HG03103 (cell line): ENCODE measurements around the gene KCNIP4.

Source experiments
- ATAC-seq: cut with Tn5 transposase; IDR thresholded peaks from one replicate; pipeline ENCODE4 v1.9.1; 2021; ENCODE audit warnings: low read depth; ENCODE audit not compliant: unreplicated experiment

Gene KCNIP4

DNA sequence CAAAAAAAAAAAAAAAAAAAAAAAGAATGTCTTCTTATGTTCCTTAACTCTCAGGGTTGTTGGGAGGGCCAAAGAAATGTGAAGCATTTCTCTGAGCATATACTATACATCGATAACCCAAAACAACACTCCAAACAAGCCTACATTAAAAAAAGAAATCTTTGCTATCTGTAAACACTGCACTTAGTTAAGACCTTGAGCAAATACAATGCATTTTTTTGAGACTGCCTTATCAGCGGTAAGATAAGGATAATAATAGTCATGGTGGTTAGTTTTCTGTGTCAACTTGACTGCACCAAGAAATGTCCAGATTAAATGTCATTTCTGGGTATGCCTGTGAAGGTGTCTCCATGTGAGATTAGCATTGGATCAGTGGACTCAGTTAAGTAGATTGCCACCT, 706.4 kb downstream of the KCNIP4 start:
- no peak for ATAC-seq

DNA sequence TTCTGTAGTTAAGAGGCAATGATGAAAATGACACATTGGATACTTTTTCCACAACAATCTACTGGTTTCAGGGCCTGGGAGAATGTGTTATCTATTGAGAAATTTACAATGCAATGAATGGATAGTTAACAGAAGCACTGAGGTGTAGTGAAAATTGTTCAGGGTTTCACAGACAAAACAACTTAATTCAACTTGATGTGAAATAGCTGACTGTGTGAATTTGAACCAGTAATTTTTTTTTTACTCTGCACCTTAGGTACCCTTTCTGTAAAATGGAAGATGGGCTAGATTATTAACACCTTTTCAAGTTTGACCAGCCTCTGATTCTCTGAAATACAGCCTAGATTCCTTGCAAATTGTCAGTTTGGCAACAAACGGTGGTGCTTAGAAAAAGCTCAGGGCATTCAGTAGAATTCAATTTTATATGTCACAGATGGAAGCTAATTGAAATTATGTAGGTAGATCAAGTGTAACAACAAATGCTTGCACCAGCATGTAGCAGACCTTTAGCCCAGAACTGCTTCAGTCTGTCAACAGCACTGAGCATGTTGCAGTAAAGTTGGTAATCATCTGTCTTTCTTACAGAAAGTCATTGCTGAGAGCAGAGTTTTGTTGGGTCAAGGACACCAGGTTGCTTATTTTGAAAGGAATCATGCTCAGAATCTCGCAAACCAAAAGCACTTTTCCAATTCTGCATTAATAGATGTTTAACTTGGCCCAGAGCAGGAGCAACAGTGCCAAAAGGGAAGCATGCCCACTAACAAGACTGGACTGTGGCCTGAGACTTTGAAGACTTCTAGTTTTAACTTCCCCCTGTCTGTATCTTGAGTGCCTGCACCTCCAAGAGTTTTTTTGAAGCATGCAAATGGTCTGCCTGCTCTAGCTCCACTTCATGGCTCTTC, 721.7 kb downstream of the KCNIP4 start:
- no peak for ATAC-seq

DNA sequence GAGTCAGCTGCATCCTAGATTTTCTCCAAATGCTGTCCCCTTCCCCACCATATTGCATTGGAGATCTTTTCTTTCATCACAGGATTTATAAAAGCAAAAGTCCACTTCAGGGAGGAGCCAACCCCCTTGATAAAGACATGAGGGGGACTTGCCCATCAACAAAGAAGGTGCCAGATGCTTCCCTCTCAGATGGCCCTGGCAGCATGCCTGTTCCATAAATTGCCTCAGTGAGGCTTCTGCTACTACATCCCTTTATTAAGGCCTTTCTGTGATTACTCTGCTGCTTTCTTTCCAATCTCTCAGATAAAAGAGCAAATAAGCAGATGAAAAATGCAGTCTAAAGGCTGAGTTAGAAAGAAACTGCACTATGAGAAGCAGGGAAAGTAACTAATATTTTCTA, 736.7 kb downstream of the KCNIP4 start:
- no peak for ATAC-seq

DNA sequence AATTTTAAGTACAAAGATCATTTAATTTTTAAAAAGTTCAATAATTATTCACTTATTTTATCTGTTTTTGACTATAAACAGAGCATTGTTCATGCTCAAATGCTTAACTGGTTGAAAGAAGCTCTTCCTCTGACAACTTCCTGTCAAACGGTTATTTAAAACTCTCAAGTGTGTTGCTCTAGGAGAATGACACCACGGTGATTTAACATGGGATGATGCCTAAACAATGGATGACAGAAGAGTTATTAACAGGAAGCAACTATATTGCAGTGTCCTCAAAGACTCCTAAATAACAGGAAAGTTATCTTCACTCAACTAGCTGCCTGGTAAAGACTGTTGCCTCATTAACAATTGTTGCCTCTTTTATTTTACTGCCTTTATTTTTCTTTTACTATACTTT, 738.7 kb downstream of the KCNIP4 start:
- ATAC-seq = no peak

DNA sequence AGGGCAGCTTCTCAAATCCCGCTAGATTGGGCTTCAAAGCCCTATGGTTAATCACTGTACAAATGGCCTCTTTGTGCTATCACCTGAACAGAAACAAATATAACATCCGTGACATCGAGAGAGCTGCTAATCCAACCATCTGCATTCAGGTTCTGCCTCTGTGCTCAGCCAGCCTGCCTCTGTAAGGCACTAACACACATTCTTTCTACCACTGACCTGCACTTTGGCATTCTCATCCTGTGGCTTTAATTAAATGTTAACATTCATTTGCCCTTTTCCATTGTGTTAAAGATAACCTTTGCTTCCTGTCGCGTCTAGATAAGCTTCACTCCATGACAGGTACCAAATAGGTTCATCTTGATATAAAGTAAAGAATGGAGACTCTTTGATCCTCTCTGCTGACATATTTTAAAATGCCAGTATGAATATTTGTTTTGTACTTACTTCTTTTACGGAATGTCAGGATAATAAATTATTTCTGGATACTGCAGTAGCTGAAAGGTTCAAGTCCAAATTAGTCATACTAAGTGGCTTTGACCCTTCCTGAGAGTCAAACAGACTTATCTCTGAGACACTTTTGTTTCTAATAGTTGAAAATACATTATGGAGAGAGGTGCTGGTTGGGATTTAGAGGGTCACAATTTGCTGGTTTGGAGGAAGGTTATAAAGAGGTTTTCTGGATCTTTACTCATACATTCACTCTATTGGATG, 742.6 kb downstream of the KCNIP4 start:
- no peak for ATAC-seq

DNA sequence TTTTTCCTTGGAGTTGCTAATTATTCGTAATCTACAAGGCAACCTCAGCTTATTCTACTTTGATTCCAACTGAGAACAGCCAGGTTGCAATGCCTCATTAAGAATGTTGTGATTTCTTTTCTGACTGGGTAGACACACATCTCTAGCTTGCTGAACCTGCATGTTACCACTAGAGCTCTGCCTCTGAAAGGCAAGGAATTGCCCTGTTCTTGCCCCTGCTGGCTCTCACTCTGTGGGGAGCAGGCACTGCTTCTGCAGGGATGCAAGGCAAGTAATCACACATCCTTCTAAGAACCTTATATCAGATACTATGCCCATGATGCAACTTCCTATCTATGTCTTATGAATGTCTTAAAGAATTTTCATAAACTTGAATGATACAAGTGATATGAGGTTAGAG, 745.2 kb downstream of the KCNIP4 start:
- ATAC-seq = no peak

DNA sequence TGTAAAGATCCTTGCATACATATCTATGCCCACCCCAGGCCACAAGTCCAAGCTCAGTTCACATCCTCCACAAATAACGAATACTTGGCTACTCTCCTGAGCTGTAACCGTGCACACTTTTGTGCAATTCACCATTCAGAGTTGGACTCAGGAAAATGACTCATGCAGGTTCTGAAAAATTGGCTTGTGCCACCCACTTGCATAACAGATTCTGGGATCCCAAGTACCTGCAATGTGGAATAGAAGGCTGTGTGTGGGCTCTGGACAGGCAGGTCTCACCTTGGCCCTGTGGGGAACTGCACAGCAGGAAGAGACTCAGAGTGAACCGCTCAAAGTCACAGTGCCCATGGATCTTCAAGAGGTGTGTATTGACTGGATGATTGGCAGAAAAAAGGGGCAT, 745.6 kb downstream of the KCNIP4 start:
- ATAC-seq = no peak

DNA sequence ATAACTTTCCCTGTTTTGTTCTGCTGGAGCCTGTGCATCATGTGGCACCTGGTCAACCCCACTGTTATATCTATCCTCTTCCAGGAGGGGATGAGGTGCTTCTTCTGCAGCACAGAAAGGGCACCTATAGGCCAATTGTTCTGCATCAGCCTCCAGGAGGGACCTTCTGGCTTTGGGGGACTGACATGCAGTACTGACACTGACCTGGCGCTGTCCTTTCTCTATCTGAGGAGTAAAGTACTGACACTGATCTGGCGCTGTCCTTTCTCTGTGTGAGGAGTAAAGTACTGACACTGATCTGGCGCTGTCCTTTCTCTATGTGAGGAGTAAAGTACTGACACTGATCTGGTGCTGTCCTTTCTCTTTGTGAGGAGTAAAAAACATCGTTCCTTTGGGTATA, 749.9 kb downstream of the KCNIP4 start:
- ATAC-seq = no peak

DNA sequence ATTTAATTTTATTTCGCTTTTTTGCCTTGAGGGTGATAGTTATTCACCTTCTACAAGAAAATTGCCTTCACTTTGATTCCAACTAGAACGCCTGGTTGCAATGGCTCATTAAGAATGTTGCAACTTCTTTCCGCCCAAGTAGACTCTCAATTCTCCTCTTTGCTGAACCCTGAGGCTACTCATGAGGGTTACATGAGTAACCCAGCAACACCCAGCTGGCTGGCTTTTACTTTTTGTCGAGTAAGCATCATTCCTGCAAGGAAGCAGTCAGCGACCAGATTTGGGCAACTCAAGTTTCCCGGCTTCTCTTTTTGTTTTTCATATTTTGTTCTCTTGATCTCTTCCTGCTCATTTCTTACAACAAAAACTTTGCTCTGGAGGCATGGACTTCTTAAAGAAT, 752.9 kb downstream of the KCNIP4 start:
- no peak for ATAC-seq

DNA sequence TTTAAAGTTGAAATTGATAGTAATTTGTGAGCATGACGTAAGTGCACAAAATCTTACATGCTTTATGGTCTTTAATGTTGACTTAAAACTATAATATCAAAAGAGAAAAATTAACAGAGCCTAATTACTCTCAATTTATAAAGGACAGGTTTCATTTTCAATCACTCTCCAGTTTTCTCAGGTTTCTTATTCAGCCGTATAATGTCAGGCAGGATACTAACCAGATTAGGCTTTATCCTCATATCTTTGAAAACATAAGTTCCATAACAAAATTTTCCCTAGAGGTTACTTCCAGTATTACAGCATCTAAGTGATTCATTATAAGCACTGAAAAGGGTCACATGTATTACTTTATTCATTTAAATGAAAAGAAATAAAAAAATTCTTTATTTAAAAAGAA, 756.2 kb downstream of the KCNIP4 start:
- ATAC-seq = no peak

DNA sequence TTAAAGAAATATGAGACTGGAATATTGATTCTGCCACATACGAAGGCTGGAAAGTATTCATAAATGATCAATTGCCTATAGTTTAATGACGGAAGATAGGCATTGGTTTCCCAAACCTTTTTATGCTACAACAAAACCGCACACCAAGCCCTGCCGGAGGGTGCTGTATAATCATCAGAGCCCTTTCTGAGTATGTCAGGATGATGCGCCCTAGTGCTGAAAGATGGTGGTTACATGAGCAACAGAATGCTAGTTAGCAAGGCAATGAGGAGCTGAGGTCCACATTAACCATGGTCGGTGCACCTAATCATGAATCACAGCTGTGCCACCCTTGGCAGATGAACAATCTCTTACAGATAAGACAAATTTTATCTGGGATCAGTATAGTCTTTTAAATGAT, 757.3 kb downstream of the KCNIP4 start:
- ATAC-seq = no peak

DNA sequence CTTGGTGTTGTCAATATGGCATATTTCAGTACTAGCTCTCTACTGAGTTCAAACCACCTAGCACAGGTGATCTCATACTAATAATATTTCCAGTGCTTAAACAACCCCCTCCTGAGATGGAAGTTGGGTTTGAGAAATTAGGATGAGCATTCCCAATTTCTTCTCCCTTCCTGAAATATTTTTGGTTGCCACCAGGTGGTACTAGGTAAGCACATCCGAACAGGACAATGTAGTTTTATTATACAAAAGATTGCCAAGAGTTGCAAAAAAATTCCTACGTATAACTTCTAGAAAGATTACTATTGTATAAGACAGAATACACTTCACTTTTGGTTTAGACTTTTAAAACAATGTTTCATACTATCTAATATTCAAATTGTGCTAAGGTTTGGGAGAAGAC, 763.8 kb downstream of the KCNIP4 start:
- no peak for ATAC-seq

DNA sequence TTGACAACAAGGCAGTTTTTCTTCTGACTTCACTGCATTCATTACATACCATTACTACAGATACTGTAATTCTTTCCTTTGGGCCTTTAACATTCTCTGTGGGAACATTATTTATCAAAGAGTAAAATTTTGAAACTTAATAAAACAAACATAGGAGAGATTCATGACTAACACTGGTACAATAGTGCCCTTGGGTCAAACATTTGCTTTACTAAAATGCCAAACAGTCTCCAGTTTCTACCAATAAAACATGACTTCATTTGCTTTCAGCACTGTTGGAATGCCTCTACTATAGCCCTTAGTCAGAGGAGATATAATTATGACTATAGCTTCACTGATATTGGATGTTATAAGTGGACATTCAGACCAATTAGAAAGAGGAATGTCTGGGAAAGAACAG, 766.9 kb downstream of the KCNIP4 start:
- no peak for ATAC-seq

DNA sequence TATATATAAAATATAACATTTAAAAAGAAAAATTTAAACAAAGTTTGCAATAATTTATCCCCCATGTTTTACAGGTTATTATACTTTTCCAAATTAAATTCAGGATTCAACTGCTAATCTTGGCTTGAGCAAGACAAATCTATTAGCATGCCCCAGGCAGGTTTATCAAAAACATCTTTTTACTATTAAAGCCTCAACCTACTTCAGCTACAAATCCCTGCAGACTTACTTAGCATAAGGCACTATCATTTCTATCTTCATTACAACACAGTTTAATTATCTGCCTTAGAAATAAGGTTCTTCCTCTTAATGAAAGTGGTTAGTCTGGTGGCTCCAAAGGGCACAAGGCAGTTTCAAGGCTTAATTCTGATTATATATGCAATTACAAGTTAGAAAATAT, 770.7 kb downstream of the KCNIP4 start:
- no peak for ATAC-seq

DNA sequence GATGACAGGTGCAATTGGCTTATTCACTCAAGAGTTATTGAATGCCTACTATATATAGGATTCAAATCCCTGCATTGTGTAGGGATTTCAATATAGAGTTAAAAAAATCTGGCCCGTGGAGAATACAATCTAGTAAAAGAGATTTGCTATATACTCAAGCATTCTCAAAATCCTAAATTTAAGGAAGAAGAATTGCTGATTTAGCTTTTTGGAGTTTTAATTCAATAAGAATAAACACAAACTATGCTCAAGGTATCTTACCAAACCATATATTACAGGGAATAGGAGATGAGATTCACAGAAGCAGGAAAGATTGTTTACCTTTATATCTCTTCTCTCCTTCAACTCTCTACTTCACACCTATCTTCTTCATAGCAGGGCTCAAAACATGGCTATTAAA, 771.5 kb downstream of the KCNIP4 start:
- ATAC-seq = no peak

DNA sequence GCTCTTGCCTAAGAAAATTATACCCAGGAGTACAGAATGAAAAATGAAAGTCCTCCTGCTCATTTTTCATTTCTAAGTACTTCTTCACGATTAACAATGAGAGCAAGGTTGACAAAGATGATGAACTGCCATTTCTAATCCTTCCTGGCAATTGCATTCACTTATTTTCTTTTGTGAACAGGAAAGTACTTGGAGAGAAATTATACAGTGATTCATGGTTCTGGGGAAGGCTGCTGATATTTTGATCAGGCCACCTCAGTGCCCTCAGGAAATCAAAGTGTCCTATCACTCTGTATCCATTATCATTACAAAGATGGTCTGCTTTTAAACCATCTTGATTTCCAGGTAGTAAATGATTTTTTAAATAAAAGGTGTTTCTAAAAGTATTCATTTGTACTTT, 780.9 kb downstream of the KCNIP4 start:
- no peak for ATAC-seq

DNA sequence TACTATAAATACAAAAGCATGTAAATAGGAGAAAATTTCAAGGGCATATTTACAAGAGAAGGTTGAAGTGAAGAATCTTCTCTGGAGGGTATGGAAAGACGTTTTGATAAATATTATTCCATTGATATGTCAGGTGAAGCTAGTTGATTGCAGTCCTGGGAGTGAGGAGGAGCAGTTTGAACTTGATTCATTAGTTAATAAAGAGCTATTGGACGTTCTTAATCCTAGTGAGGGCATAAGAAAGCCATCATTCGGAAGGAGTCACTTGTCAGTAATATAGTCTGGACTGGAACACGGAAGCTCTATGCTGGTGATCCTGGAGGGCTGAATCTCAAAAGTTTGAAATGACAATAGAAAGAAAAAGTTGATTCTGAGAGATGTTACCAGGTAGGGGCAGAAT, 793.2 kb downstream of the KCNIP4 start:
- ATAC-seq = no peak

DNA sequence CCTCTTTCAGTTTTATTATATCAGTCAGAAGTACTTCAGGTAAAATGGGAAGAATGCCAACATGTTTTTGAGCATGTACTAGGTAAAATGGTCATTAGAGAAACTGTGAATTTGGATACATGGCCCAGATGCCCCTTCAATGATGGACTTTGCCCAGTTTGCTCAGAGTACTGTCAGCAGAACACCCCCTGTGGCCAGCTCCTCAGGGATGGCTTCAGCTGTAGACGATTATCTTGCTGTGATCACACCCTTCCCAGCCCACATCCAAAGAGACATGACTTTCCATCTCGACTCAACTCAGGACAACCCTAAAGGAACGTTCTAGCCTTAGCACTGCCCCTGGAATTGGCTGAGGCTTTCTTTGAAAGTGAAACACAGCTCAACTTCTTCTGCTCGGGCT, 809.2 kb downstream of the KCNIP4 start:
- no peak for ATAC-seq

DNA sequence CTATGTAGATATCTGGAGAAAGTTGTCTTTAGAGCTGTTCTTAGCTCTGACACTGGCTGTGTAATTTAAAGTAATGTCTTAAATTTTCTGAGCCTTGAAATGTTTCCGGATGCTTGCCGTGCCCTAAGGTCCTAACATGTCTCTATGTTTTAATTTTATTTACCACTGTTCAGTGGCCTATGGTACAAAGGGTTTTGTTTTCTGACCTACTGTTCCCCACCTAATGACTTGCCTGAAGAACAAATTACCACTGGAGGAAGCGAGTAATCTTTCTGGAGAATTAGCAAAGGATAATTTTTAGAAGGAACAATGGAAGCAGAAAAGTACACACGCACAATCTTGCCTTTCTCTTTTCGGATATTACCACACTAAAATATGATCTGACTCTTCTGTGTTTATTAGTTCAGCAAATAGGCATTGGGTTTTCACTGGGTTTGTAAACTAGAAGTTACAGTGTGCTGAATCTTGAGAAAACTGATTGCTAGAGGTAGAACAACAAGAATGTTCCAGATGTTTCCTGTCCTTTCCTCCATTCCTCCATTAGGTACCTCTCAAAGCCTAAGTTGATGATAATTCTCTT, 812.4 kb downstream of the KCNIP4 start:
- no peak for ATAC-seq

DNA sequence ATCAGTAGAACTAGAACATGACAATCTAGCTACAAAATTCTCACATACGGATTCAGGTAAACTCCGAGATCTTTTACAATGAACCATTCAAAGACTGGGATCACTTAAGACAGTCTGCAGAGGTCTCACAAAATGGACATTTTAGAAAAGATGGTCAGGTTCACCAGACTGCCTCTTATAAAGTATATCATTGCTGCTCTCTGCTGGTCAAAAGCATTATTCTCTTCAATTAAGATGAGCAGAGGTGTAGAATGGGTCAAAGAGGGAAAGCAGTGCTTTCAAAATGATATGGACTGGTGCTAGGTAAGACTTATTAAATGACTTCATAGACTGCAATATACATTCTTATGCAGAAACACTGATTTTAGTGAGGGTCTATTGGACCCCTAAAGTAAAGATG, 813.6 kb downstream of the KCNIP4 start:
- no peak for ATAC-seq

DNA sequence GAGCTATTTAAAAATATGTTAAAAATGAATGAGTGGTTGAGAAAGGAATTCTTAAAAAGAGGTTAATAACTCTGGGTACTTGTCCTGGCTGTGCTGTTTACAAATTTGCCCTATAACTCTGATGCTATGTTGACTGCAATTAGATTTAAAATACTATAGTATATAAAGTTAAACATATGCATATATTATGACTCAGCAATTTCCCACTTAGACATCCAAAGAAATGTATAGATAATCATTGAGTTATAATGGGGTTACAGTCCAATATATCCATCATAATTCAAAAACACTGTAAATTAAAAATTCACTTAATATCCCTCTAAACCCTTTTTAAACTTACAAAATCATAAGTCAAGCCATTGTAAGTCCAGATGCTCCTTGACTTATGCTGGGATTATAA, 818.0 kb downstream of the KCNIP4 start:
- ATAC-seq = no peak

DNA sequence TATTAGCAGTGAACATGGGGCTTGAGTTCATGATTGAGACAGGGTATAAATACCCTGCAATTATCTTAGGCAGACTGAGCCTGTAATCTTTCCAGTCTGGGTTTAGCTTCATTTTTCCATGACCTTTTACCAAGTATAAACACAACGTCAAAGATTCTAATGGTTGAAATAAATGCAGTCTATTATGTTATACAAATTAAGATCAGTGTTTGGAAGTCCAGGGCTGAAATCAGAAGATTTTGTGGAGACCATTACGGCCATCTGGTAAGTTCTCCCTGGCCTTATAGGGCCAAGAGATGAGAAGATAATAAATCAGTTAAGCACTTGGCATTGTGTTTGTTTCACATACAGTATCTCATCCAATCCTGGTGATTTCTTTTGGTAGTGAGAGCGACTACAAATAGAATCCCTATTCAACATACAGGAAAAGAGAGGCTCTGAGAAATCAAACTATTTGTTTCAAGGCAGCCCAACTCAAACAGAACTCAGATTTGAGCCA, 822.5 kb downstream of the KCNIP4 start:
- no peak for ATAC-seq
